HepG2 (cell line): ENCODE measurements around the gene BIRC7. TPM values are rescaled to one million over a fixed set of nuclear protein-coding genes. Genes with fewer than 3 reads are reported as not detected.

Source experiments
- ATAC-seq: fragments of 200-7000 bp; cut with Tn5 transposase; 3 replicates; pipeline ENCODE4 v1.9.1; 2020; ENCODE audit warnings: mild to moderate bottlenecking, moderate library complexity
- BruUV-seq: library from RNA; stranded (reverse); fragments of 400-500 nt; replicated peaks from 2 replicates; lab custom pipeline; 2021; lab: Mats Ljungman, UMichigan
- CTCF ChIA-PET: fragments of 300-600 bp; formaldehyde crosslinking; extraction: SDS; loops from one replicate; lab custom pipeline; 2021; ENCODE audit warnings: low total read pairs, inconsistent platforms, low intra/inter-chr PET ratio; lab: Yijun Ruan, JAX
- POLR2A ChIA-PET: fragments of 350-600 bp; sonication (Branson Sonifier 250); formaldehyde crosslinking; loops from one replicate; lab custom pipeline; 2020; ENCODE audit warnings: antibody characterized with exemption, inconsistent platforms; lab: Yijun Ruan, JAX
- DNase-seq: peaks from one replicate; pipeline ENCODE4 v3.0.0-alpha.2; 2015; ENCODE audit warnings: low spot score
- FAIRE-seq: peaks from 3 replicates; lab custom pipeline; 2011; peaks lifted over from hg19 to GRCh38; lab: Jason Lieb, UNC
- H2AFZ ChIP-seq: one replicate; pipeline ENCODE4 v1.6.1; 2011; ENCODE audit warnings: low read length, inconsistent platforms
- H3K27ac ChIP-seq: fragments of 300-600 bp; 3 replicates; pipeline ENCODE4 v1.8.0; 2011; ENCODE audit warnings: mixed run types, mild to moderate bottlenecking, mixed read lengths, low read length, inconsistent platforms; ENCODE audit not compliant: insufficient read depth; ENCODE audit errors: extremely low read length
- H3K27me3 ChIP-seq, 2 experiments: fragments of 200-600 bp in 1 of 2; 2 replicates in 1 of 2; 3 replicates in 1 of 2; pipeline versions ENCODE4 v1.6.0 to v1.8.0; 2011; ENCODE audit warnings: low read length in 2 of 2, mild to moderate bottlenecking in 2 of 2, moderate library complexity in 2 of 2, inconsistent platforms in 1 of 2; ENCODE audit not compliant: insufficient read depth in 2 of 2, control insufficient read depth in 1 of 2
- H3K36me3 ChIP-seq, 2 experiments: fragments of 200-600 bp in 1 of 2; replicated peaks in 1 of 2; 2 replicates in 1 of 2; 3 replicates in 1 of 2; pipeline versions ENCODE4 v1.5.1 to v1.8.0; 2011; ENCODE audit warnings: low read length in 2 of 2, inconsistent platforms in 1 of 2; ENCODE audit not compliant: insufficient read depth in 2 of 2, control insufficient read depth in 1 of 2
- H3K4me1 ChIP-seq: 2 replicates; pipeline ENCODE4 v1.5.1; 2012; ENCODE audit warnings: low read length, inconsistent platforms; ENCODE audit not compliant: insufficient read depth
- H3K4me2 ChIP-seq: 2 replicates; pipeline ENCODE4 v1.6.0; 2011; ENCODE audit warnings: low read depth, low read length, inconsistent platforms
- H3K4me3 ChIP-seq, 3 experiments: fragments of 200-600 bp in 1 of 3; sonication (generic), shearing (Covaris generic) in 1 of 3; replicated peaks in 1 of 3; 2 replicates each; pipeline ENCODE4 v1.5.1; 2011 to 2016; ENCODE audit warnings: low read length in 3 of 3, inconsistent platforms in 2 of 3, low read depth in 2 of 3, mild to moderate bottlenecking in 2 of 3, control low read depth in 1 of 3, mixed read lengths in 1 of 3; ENCODE audit not compliant: insufficient read depth in 1 of 3
- H3K79me2 ChIP-seq: one replicate; pipeline ENCODE4 v1.6.1; 2011; ENCODE audit warnings: low read length, inconsistent platforms; ENCODE audit not compliant: insufficient read depth
- H3K9ac ChIP-seq: 2 replicates; pipeline ENCODE4 v1.6.0; 2011; ENCODE audit warnings: mild to moderate bottlenecking, low read depth, low read length, inconsistent platforms; ENCODE audit not compliant: insufficient read depth
- H3K9me3 ChIP-seq: 2 replicates; pipeline ENCODE4 v1.5.1; 2012; ENCODE audit warnings: mild to moderate bottlenecking, low read length
- H4K20me1 ChIP-seq: 2 replicates; pipeline ENCODE4 v1.6.0; 2011; ENCODE audit warnings: inconsistent platforms, mild to moderate bottlenecking, low read length, moderate library complexity; ENCODE audit not compliant: insufficient read depth
- AHR ChIP-seq: IDR thresholded peaks from 2 replicates; pipeline ENCODE4 v1.6.1; 2018; ENCODE audit warnings: missing genetic modification reagents, missing compliant biosample characterization
- EZH2 ChIP-seq: conservative IDR thresholded peaks from 2 replicates; pipeline ENCODE4 v1.6.1; 2012; ENCODE audit warnings: mild to moderate bottlenecking, low read depth, low read length, moderate library complexity
- MYNN ChIP-seq: sonication (generic); formaldehyde crosslinking; IDR thresholded peaks from 2 replicates; pipeline ENCODE4 v1.4.0; 2020; ENCODE audit warnings: mild to moderate bottlenecking, low read depth, missing genetic modification reagents
- PCBP2 ChIP-seq: fragments of 200-400 bp; formaldehyde crosslinking; optimal IDR thresholded peaks from 2 replicates; pipeline ENCODE3; 2018; ENCODE audit warnings: low read length, low read depth; ENCODE audit not compliant: poor library complexity, severe bottlenecking
- RAD21 ChIP-seq: fragments of 450-650 bp; formaldehyde crosslinking; IDR thresholded peaks from 2 replicates; pipeline ENCODE4 v1.5.0; 2020; ENCODE audit warnings: mild to moderate bottlenecking
- TBL1XR1 ChIP-seq: fragments of 150-350 bp; IDR thresholded peaks from 2 replicates; pipeline ENCODE4 v1.6.1; 2014; ENCODE audit warnings: borderline replicate concordance, low read length; ENCODE audit not compliant: partially characterized antibody
- XRCC5 ChIP-seq: fragments of 200-400 bp; formaldehyde crosslinking; optimal IDR thresholded peaks from 2 replicates; pipeline ENCODE3; 2017; ENCODE audit warnings: mild to moderate bottlenecking, low read length
- ZNF121 ChIP-seq: sonication (generic); formaldehyde crosslinking; IDR thresholded peaks from 2 replicates; pipeline ENCODE4 v1.5.0; 2020; ENCODE audit warnings: mild to moderate bottlenecking, missing genetic modification reagents
- ZNF607 ChIP-seq: sonication (generic); formaldehyde crosslinking; IDR thresholded peaks from 2 replicates; pipeline ENCODE4 v1.5.1; 2020; ENCODE audit warnings: missing genetic modification reagents, mild to moderate bottlenecking, borderline replicate concordance
- ZNF7 ChIP-seq: IDR thresholded peaks from 2 replicates; pipeline ENCODE4 v1.6.1; 2016; ENCODE audit warnings: missing biosample characterization, missing genetic modification reagents
- ZNF720 ChIP-seq: sonication (generic); formaldehyde crosslinking; IDR thresholded peaks from 2 replicates; pipeline ENCODE4 v1.4.0; 2020; ENCODE audit warnings: missing genetic modification reagents
- WGBS: methylation state at CpG from one replicate; pipeline ENCODE4 v1.1.6; 2017; ENCODE audit warnings: low lambda C conversion rate; 5-methylcytosine and 5-hydroxymethylcytosine counted together
- in situ Hi-C: cut with HindIII; loops from 2 replicates; pipeline ENCODE4 v1.10.0; 2017; ENCODE audit warnings: low pct_unique_long_range_greater_than_20kb; ENCODE audit not compliant: extremely low pct_ligation_motif_present
- intact Hi-C: fragments of 100-400 bp; cut with micrococcal nuclease; formaldehyde crosslinking; loops from one replicate; pipeline ENCODE4 v1.10.0; 2022; ENCODE audit not compliant: unreplicated experiment
- polyA plus RNA-seq, 8 experiments: library from polyadenylated mRNA; depleted of rRNA in 3 of 8; stranded (reverse) in 7 of 8; unstranded in 1 of 8; fragments of >200 nt; fragmentation: Illumina TruSeq in 4 of 8; extraction: Trizol in 4 of 8; gene quantifications; 2 replicates each; pipeline versions ENCODE4 v1.2.1 to v1.2.3, GENCODE V29; 2011 to 2016; ENCODE audit warnings: low read depth in 4 of 8, missing spikeins in 1 of 8, mixed read lengths in 1 of 8; ENCODE audit not compliant: insufficient read depth in 1 of 8
- total RNA-seq, 5 experiments: library from RNA; depleted of rRNA; stranded (reverse); fragments of >200 nt; fragmentation: Illumina TruSeq; extraction: Trizol; gene quantifications; 2 replicates each; pipeline ENCODE4 v1.2.3, GENCODE V29; 2016; ENCODE audit warnings: low read depth in 1 of 5
- TF ChIP-seq, protein P1 (sequence below): sonication (generic); formaldehyde crosslinking; IDR thresholded peaks from 2 replicates; pipeline ENCODE4 v1.5.0; 2020; ENCODE audit warnings: mild to moderate bottlenecking, missing genetic modification reagents, moderate library complexity
- TF ChIP-seq, protein P2 (sequence below), 2 experiments: sonication (generic) in 1 of 2; formaldehyde crosslinking in 1 of 2; IDR thresholded peaks; 2 replicates each; pipeline versions ENCODE4 v1.4.0 to v1.6.1; 2018 to 2020; ENCODE audit warnings: missing genetic modification reagents in 2 of 2, borderline replicate concordance in 1 of 2, low read depth in 1 of 2, mild to moderate bottlenecking in 1 of 2, missing biosample characterization in 1 of 2

Gene BIRC7
- total and polyA plus RNA-seq, 2 of the 13 experiments (the other 11 are each of a cell fraction or from before 2014, with no cell fraction given), result 0.27 to 5.1 TPM

DNA sequence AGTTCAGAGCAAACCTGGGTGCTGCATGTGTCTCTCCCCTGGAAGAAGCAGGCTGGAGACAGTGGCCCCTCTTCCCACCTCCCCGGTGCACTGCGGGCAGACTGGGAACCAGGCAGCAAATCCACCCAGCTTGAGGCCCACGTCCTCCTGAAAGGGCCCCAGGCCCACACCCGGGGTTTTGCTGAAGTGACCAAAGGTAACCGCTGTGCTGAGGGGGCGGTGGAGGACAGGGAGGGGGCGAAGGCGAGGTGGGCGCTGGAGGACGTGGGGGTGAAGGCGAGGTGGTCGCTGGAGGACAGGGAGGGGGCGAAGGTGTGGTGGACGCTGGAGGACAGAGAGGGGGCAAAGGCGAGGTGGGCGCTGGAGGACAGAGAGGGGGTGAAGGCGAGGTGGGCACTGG, 1.8 kb upstream of the BIRC7 start:
- Histone ChIP-seq H2AFZ (no peak overlapping the region), H3K27me3 (peaks cover 10 to 79% of the 10 kb centered on the region in 2 experiments; a peak in 4 of 5 replicates), H3K4me1 (peaks cover 56% of the 10 kb centered on the region), H3K79me2 (no peaks in the 10 kb centered on the region), H3K9me3 (no peaks in the 10 kb centered on the region), H3K4me3 (no peak overlapping the region), H4K20me1 (no peaks in the 10 kb centered on the region), H3K36me3 (no peaks in the 10 kb centered on the region), H3K9ac (no peak overlapping the region), H3K4me2 (no peak overlapping the region), H3K27ac (no peak overlapping the region)
- in situ Hi-C loops, result no loop called here
- DNase-seq, result no peak
- no TSS peak for BruUV-seq
- intact Hi-C loops, result loop anchor here (5.0 kb wide), 1 partner anchor 52 kb away; no protein-coding TSS in a partner anchor
- CTCF ChIA-PET, result no interaction called here
- ATAC-seq, result no peak
- POLR2A ChIA-PET, result interaction anchor here (2.0 kb wide), 1 partner anchor 11 kb away, joined by 6 read pairs; no protein-coding TSS in a partner anchor
- WGBS, result 55% methylated on average over 17 of the region's 17 CpGs
- TF ChIP-seq AHR (no peak), EZH2 (0 out of 2 replicates have a peak, but pooled peaks have one; percentile 6)
- no peak for FAIRE-seq

DNA sequence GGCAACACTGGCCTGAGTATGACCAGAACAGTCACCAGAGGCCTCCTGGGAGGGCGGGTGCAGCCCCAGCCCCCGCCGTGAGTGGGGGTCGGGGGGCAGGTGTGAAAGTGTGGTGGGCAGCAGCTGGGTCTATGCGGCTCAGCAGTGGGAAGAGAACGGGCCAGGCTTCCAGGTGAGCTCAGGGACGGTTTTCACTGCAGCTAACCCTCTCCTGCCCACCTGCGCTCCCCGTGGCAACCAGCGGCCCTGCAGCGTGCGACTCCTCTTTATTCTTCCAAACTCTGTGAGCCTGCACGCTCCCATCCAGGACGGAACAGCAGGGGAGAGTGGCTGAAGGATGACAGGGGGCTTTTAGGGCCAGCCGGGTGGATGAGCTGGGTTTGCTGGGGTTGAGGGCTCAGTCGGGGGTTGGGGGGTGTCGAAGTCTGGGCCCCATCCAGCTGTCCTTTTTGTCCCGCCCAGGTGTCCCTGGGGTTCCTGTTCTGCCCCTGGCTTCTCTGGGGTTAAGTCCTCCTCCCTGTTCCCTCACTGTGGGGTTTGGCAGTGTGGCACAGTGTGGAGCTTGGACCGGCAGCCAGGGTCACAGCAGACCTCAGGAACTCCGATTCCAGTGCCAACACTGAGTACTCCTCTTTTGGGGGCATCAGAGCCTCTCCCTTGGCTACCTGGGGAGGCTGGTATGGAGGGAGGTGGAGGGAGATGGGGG, 859 bp upstream of the BIRC7 start:
- no TSS peak for BruUV-seq
- Histone ChIP-seq H3K4me1 (peaks cover 56% of the 10 kb centered on the region), H3K27me3 (peaks cover 13 to 73% of the 10 kb centered on the region in 2 experiments), H4K20me1 (no peaks in the 10 kb centered on the region), H3K79me2 (no peaks in the 10 kb centered on the region), H3K36me3 (no peaks in the 10 kb centered on the region), H3K4me3 (no peak overlapping the region; a peak in 1 of 6 replicates), H3K4me2 (no peak overlapping the region), H2AFZ (no peak overlapping the region), H3K27ac (no peak overlapping the region), H3K9ac (no peak overlapping the region), H3K9me3 (no peaks in the 10 kb centered on the region)
- ChIA-PET POLR2A (interaction anchor here (1.2 to 2.0 kb wide), 2 partner anchors 12 to 18 kb away, joined by 4 to 6 read pairs; no protein-coding TSS in a partner anchor), CTCF (interaction anchor here (1.1 kb wide), 1 partner anchor 12 kb away, joined by 4 read pairs; no protein-coding TSS in a partner anchor)
- intact Hi-C loops (loop anchor here (5.0 kb wide), 1 partner anchor 53 kb away; no protein-coding TSS in a partner anchor), in situ Hi-C loops (no loop called here)
- ATAC-seq (peak; percentile 76), DNase-seq (peak; percentile 60), FAIRE-seq (peak; percentile 92)
- WGBS, result 2% methylated on average over 18 of the region's 20 CpGs
- TF ChIP-seq ZNF7 (CRISPR knock-in tag) (peak; percentile 74), MYNN (CRISPR knock-in tag) (no peak), PCBP2 (peak; percentile 11), ZNF720 (CRISPR knock-in tag) (no peak), EZH2 (peak; percentile 69; the same call in 1 of the 2 replicates), ZNF121 (CRISPR knock-in tag) (peak; percentile 84), TBL1XR1 (no peak), RAD21 (CRISPR knock-in tag) (0 out of 2 replicates have a peak, but pooled peaks have one; percentile 27), XRCC5 (peak; percentile 96), ZNF607 (CRISPR knock-in tag) (0 out of 2 replicates have a peak, but pooled peaks have one; percentile 20)
- TF ChIP-seq, protein P1, sequence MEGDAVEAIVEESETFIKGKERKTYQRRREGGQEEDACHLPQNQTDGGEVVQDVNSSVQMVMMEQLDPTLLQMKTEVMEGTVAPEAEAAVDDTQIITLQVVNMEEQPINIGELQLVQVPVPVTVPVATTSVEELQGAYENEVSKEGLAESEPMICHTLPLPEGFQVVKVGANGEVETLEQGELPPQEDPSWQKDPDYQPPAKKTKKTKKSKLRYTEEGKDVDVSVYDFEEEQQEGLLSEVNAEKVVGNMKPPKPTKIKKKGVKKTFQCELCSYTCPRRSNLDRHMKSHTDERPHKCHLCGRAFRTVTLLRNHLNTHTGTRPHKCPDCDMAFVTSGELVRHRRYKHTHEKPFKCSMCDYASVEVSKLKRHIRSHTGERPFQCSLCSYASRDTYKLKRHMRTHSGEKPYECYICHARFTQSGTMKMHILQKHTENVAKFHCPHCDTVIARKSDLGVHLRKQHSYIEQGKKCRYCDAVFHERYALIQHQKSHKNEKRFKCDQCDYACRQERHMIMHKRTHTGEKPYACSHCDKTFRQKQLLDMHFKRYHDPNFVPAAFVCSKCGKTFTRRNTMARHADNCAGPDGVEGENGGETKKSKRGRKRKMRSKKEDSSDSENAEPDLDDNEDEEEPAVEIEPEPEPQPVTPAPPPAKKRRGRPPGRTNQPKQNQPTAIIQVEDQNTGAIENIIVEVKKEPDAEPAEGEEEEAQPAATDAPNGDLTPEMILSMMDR, result peak; percentile 72
- TF ChIP-seq, protein P2, sequence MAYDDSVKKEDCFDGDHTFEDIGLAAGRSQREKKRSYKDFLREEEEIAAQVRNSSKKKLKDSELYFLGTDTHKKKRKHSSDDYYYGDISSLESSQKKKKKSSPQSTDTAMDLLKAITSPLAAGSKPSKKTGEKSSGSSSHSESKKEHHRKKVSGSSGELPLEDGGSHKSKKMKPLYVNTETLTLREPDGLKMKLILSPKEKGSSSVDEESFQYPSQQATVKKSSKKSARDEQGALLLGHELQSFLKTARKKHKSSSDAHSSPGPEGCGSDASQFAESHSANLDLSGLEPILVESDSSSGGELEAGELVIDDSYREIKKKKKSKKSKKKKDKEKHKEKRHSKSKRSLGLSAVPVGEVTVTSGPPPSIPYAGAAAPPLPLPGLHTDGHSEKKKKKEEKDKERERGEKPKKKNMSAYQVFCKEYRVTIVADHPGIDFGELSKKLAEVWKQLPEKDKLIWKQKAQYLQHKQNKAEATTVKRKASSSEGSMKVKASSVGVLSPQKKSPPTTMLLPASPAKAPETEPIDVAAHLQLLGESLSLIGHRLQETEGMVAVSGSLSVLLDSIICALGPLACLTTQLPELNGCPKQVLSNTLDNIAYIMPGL (CRISPR knock-in tag; IDR thresholded peaks at IDR 0.05; ENCODE audit: borderline replicate concordance in 1 of 2, low read depth in 1 of 2), result peak in 1 of 2 experiments; percentile 57; a peak in 1 of 4 replicates
